ENCODE data around the gene ERICH6B.

GRCh38 chr13:45548281-45548680, 67.3 kb downstream of the ERICH6B start:
- TF ChIP-seq EZH2phosphoT487 (IDR thresholded peaks at IDR 0.05; ENCODE audit: borderline replicate concordance, low read depth, low read length), result no peak
- TF ChIP-seq CTCF (conservative IDR thresholded peaks at IDR 0.05; ENCODE audit: low read length), result no peak
